Right lobe of liver (tissue), 4 donors: Measurements from ENCODE around the gene SRPK3.

Experiments
- POLR2A ChIP-seq: fragments of 450-650 bp; IDR thresholded peaks from one replicate; pipeline ENCODE4 v1.6.1; 2017; ENCODE audit warnings: antibody characterized with exemption, mild to moderate bottlenecking
- TF ChIP-seq, protein P1 (sequence below), 4 donors: fragments of 200-600 bp in 3 of 4; fragments of 450-650 bp in 1 of 4; IDR thresholded peaks; one replicate each; pipeline versions ENCODE4 v1.5.1 to v1.8.0; 2016 to 2022; ENCODE audit warnings: antibody characterized with exemption in 4 of 4, mild to moderate bottlenecking in 2 of 4
- donor health status: DM: no; HTN: no; CAD: no.
- donor health status: DM: no; HTN: no; CAD: no.
- donor health status: DM: no; HTN: yes; CAD: no.

DNA sequence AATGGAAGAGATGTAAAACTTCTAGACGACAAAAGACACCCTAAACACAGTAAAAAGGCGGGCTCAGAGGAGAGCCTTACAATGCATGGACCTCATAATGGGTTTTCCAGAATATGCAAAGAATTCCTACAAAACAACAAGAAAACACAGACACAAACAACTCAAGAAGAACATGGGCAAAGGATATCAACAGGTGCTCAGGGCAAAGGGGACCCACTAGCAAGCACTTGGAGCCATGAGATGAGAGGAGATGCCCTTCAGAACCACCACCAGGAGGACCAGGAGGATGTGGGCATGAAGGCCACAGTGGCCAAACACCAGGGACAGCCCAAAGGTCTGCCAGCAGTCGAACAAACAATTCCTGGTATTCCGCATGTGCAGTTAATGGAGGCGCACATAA is 32.3 kb downstream of the SRPK3 start:
- TF ChIP-seq, protein P1, sequence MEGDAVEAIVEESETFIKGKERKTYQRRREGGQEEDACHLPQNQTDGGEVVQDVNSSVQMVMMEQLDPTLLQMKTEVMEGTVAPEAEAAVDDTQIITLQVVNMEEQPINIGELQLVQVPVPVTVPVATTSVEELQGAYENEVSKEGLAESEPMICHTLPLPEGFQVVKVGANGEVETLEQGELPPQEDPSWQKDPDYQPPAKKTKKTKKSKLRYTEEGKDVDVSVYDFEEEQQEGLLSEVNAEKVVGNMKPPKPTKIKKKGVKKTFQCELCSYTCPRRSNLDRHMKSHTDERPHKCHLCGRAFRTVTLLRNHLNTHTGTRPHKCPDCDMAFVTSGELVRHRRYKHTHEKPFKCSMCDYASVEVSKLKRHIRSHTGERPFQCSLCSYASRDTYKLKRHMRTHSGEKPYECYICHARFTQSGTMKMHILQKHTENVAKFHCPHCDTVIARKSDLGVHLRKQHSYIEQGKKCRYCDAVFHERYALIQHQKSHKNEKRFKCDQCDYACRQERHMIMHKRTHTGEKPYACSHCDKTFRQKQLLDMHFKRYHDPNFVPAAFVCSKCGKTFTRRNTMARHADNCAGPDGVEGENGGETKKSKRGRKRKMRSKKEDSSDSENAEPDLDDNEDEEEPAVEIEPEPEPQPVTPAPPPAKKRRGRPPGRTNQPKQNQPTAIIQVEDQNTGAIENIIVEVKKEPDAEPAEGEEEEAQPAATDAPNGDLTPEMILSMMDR (IDR thresholded peaks at IDR 0.05): no peak
- no peak for TF ChIP-seq POLR2A
